DMS53 treated with DMSO at 0.1 percent for 48 hours (cell line): Measurements from ENCODE around the gene P2RY14.
"Not testable (repeated sequence)": the region's sequence is repeated elsewhere in the genome, so short reads cannot be mapped to it uniquely, and the experiment has no call there.

Experiments
- DNase-seq: peaks from one replicate; lab custom pipeline; 2025; ENCODE audit not compliant: unreplicated experiment; lab: John Stamatoyannopoulos, UW

Gene P2RY14

GRCh38 chr3:151264605-151265004 lies 13.7 kb downstream of the P2RY14 start:
- DNase-seq = no peak

DNA sequence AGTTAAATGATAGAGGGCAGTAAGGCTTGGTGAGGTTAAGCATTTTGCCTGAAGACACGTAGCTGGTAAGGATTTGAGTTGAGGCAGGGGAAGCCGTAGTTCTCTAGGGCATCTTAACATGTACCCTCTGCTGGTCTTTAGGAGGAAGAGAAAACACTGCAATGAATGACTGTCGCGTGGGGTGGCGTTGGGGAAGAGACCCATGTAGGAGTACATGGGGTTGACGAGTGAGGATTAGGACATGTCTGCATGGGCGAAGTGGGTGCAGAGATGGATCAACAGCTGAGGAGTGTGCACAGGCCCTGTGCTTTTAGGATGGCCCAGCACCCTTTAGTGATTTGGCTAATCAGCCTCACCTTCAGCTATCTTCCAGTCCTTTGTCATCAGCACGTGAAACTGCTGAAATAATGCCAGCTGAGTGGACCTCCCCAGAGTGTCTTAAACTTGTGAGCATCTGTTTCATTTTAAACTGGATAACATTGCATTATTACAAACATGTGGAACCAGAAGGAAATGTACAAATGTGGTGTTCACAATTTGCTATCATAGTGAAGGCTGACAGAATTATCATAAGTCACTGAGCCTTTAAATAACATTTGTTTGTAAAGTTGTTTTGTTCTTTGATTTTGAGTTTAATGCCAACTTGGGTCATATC lies 15.3 kb downstream of the P2RY14 start:
- no peak for DNase-seq

DNA sequence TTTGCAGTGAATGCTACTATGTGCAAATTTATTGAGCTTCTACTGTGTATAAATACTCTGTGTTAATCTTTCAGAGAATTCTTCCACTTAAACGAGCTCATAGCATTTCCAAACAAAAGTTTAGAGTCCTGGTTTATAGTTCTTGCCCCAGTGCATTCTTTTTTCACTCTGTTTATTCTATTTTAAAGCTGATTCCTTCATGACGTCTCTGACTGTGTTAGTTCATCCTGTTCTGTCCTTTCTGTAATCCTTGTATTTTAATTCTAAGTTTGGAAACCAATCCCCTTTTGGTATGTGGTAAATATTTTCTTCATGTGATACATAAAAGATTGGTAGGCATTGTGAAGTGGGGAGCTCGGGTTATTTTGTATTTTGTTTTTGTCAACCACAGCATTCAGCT lies 18.7 kb downstream of the P2RY14 start:
- DNase-seq = no peak

GRCh38 chr3:151256749-151257148 lies 21.6 kb downstream of the P2RY14 start:
- no peak for DNase-seq

- DNase-seq = no peak
Observed at GRCh38 chr3:151248772-151249337, 29.5 kb downstream of the P2RY14 start.

DNA sequence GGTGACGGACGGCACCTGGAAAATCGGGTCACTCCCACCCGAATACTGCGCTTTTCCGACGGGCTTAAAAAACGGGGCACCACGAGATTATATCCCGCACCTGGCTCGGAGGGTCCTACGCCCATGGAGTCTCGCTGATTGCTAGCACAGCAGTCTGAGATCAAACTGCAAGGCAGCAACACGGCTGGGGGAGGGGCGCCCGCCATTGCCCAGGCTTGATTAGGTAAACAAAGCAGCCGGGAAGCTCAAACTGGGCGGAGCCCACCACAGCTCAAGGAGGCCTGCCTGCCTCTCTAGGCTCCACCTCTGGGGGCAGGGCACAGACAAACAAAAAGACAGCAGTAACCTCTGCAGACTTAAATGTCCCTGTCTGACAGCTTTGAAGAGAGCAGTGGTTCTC lies 36.3 kb downstream of the P2RY14 start:
- DNase-seq = not testable (repeated sequence)

DNA sequence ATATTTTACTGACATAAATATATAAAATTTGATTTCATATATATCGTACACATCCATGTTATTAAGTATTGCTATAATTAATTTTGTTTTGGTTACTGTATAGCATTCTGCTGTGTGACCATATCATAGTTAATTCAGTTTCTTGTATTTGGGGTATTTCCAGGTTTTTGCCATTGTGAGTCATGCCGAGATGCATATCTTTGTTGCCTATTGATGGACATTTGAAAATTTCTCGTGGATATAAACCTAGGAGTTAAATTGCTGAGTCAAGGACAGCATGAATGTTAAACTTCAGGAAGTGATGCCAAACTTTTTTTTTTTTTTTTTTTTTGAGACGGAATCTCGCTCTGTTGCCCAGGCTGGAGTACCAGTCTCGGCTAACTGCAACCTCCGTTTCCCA lies 41.6 kb downstream of the P2RY14 start:
- DNase-seq = no peak

GRCh38 chr3:151236316-151236715 lies 42.0 kb downstream of the P2RY14 start:
- DNase-seq = no peak

- DNase-seq = no peak
Observed at GRCh38 chr3:151234825-151235224, 43.5 kb downstream of the P2RY14 start.

DNA sequence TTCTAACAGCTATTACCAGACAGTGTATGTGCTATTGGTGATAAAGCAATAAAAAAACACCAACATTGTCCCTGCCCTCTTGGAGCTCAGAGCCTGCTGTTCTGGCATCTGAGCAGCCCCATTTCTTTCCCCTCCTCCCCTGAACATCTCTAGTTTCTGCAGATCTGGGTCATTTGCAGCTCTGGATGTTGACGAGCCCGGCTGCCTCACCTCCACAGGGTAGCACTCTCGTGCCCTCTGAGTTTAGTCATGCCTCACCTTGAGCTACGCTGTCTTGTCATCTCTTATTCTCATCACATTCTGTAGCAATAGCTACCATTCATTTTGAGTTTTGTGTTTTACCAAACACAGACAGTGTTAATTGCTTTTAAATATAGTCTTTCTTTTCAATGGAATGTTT lies 45.4 kb downstream of the P2RY14 start:
- no peak for DNase-seq

DNA sequence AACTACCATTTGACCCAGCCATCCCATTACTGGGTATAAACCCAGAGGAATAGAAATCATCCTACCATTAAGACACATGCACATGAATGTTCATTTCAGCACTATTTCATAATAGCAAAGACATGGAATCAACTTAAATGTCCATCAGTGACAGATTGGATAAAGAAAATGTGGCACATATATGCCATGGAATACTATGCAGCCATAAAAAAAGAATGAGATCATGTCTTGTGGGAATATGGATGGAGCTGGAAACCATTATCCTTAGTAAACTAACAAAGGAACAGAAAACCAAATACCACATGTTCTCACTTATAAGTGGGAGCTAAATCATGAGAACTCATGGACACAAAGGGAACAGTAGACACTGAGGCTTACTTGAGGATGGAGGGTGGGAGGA lies 45.9 kb downstream of the P2RY14 start:
- DNase-seq = not testable (repeated sequence)

DNA sequence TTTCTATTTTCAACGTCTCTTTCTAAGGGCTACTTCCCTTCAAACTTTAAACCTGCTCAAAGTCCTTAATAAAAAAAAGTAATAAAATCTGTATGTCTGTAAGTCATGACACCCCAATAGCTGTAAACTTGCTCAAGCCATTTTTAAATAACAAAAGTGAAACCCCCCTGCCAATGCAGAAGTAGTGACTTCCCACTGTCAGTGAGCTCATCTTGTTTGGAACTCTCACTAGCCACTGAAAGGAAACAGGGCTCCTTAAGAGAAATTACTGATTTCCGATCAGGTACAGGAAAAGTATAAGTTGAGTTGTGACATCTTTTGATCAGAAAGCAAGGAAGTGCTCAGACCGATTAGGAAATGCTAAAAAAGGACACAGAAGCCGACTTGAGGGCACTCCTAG lies 47.7 kb downstream of the P2RY14 start:
- DNase-seq = no peak

- DNase-seq = no peak
Observed at GRCh38 chr3:151228666-151229040, 49.7 kb downstream of the P2RY14 start.

DNA sequence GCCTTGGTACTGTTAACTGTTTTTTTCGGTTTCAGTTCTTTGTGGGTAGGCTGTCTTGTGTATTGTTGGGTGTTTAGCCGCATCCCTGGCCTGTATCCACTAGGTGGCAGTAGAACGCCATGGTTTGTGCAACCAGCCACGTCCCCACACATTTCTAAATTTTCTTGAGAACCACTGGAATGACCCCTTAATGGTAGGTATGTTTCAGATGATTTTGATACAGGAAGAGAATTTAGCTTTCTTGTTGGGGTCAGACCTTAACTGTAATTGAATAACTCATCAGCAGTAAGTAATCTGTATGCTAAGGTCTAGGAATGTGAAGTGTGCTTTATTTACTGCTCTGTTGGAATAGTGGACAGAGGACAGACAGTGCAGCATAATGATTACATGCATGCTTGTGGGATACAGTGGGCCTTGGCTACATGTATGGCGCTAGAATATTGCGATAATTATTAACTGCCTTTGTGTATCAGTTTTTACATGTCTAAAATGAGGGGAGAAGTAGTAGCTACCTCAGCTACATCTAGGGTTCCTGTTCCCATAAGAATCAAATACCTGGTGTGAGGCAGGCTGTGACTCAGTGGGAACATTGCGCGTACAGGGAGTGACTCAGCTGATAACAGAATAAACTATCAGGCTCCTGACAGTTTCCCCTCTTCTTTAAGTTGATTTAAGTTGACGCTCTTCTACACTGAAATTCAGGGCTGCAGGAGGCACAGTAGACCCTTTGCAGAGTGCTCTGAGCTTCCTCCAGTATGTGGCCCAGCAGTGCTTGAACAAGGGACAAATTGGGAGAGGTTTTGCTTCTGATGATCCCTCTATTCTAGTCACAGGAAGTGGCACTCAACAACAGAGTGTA lies 50.3 kb downstream of the P2RY14 start:
- DNase-seq = peak; percentile 12

DNA sequence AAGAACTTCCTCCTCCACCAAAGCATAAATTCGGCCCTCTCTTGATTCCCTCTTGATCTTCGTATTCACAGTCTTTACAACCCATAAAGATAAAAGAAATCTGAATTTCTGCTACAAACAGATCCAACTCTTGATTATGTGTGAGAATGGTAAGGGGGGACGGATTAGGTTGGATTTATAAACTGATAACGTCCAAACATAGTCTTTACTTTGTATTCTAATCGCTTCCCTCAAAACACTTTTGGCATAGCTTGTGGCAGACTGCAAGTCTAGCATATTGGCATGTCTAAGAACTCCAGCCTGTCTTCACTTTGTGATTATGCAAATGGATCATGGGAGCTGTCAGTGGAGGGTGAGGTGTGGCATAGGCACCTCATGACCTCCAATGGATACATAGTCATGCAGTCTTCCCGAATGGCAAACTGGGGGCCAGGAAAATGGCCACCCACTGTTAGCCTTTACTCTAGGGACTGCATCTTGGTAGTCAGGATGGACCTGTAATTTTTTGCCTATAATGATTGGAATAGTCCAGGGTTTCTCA lies 51.0 kb downstream of the P2RY14 start:
- DNase-seq = no peak

GRCh38 chr3:151226825-151227224 lies 51.5 kb downstream of the P2RY14 start:
- no peak for DNase-seq

DNA sequence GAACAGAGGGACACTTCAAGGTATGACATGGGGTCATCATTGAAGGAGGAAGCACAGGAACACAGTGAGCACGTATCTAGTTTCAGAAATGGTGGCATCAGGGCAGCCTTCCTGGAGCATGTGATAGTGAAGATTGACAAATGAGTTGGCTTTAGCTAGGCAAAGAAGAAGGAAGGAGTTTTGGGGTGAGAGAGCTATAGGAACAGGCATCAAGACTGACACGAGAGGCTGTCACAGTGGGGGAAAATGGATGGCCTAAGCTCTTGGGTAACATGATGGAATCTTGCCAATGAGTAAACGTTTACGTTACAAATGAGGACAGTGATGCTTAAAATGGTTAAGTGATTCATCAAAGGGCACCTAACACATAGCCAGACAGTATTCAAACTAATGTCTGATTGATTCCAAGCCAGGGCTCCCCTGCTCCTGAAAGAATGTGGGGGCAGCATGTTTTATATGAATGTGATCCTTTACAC lies 52.2 kb downstream of the P2RY14 start:
- DNase-seq = no peak

GRCh38 chr3:151225040-151225975 lies 53.0 kb downstream of the P2RY14 start:
- DNase-seq = no peak

GRCh38 chr3:151224268-151224866 lies 54.0 kb downstream of the P2RY14 start:
- no peak for DNase-seq

DNA sequence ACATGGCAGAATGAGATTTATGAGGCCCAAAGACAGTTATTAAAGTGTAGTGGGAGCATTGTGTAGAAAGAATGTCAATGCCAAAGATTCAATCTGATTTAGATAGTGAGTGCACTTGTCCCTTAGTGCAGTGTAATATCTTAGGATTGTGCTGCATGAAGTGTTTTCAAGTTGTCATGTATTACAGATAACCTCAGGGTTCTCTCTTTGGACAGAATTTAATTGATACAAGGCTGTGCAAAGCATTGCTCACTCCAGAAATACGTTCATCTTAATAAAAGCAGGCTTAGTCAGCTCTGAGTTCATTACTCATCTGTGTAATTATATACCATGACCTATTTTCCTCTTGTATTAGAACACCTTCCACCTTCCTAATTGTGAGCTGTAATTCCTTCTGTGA lies 59.3 kb downstream of the P2RY14 start:
- DNase-seq = no peak
